CD8-positive, alpha-beta memory T cell (primary cell): ENCODE data around the gene IFTAP. TPM values are rescaled to one million over a fixed set of nuclear protein-coding genes. Genes with fewer than 3 reads are reported as not detected.

ENCODE experiments used
- CTCF ChIA-PET: fragments of 350-600 bp; sonication (Branson Sonifier 250); formaldehyde crosslinking; loops from one replicate; lab custom pipeline; 2021; ENCODE audit warnings: antibody characterized with exemption; lab: Charles Lee
- POLR2A ChIA-PET: fragments of 350-600 bp; sonication (Branson Sonifier 250); formaldehyde crosslinking; loops from one replicate; lab custom pipeline; 2021; ENCODE audit warnings: antibody characterized with exemption; lab: Charles Lee
- DNase-seq, 5 donors: peaks; one replicate each; pipeline versions ENCODE4 v3.0.0 to v3.0.0-alpha.2; 2020 to 2022; ENCODE audit warnings: mixed read lengths in 1 of 5
- H3K27ac ChIP-seq: one replicate; pipeline ENCODE4 v1.7.0; 2013; ENCODE audit warnings: low read depth, mild to moderate bottlenecking, low read length, moderate library complexity
- H3K27me3 ChIP-seq: 2 replicates; pipeline ENCODE4 v1.7.0; 2013; ENCODE audit warnings: low read length, mild to moderate bottlenecking; ENCODE audit not compliant: insufficient read depth, poor library complexity, severe bottlenecking
- H3K36me3 ChIP-seq: 2 replicates; pipeline ENCODE4 v1.7.0; 2013; ENCODE audit warnings: mild to moderate bottlenecking, low read length, moderate library complexity; ENCODE audit not compliant: insufficient read depth
- H3K4me1 ChIP-seq: 2 replicates; pipeline ENCODE4 v1.7.0; 2013; ENCODE audit warnings: mild to moderate bottlenecking, low read length, moderate library complexity; ENCODE audit not compliant: insufficient read depth
- H3K4me3 ChIP-seq: 2 replicates; pipeline ENCODE4 v1.7.0; 2013; ENCODE audit warnings: mild to moderate bottlenecking, low read length
- H3K9me3 ChIP-seq: 2 replicates; pipeline ENCODE4 v1.7.0; 2013; ENCODE audit warnings: mild to moderate bottlenecking, low read length
- H3K27ac Mint-ChIP-seq, 8 donors: one replicate each; pipeline ENCODE4 v1.8.0; 2020 to 2021; ENCODE audit warnings: mixed read lengths in 8 of 8, mild to moderate bottlenecking in 6 of 8, inconsistent platforms in 3 of 8, moderate library complexity in 3 of 8
- H3K27me3 Mint-ChIP-seq, 2 donors: one replicate each; pipeline ENCODE4 v1.8.0; 2020 to 2021; ENCODE audit warnings: mixed read lengths in 2 of 2, mild to moderate bottlenecking in 1 of 2, moderate library complexity in 1 of 2
- H3K36me3 Mint-ChIP-seq, 3 donors: one replicate each; pipeline ENCODE4 v1.8.0; 2020 to 2021; ENCODE audit warnings: mixed read lengths in 3 of 3, inconsistent platforms in 1 of 3, mild to moderate bottlenecking in 1 of 3
- H3K4me1 Mint-ChIP-seq, 3 donors: one replicate each; pipeline ENCODE4 v1.8.0; 2020 to 2021; ENCODE audit warnings: mixed read lengths in 3 of 3, inconsistent platforms in 1 of 3, mild to moderate bottlenecking in 1 of 3
- H3K4me3 Mint-ChIP-seq, 7 donors: one replicate each; pipeline ENCODE4 v1.8.0; 2020 to 2021; ENCODE audit warnings: mixed read lengths in 7 of 7, mild to moderate bottlenecking in 6 of 7, moderate library complexity in 4 of 7, inconsistent platforms in 2 of 7
- H3K9me3 Mint-ChIP-seq, 5 donors: one replicate each; pipeline ENCODE4 v1.8.0; 2020 to 2022; ENCODE audit warnings: mixed read lengths in 5 of 5, mild to moderate bottlenecking in 3 of 5, moderate library complexity in 2 of 5, inconsistent platforms in 1 of 5
- polyA plus RNA-seq: library from polyadenylated mRNA; unstranded; fragments of 300-500 nt; fragmentation: Illumina TruSeq; gene quantifications from one replicate; pipeline ENCODE4 v1.2.3, GENCODE V29; 2021
- total RNA-seq, 2 experiments: library from RNA; stranded (reverse); gene quantifications; one replicate each; pipeline ENCODE4 v1.2.3, GENCODE V29; 2021

IFTAP gene
- total and polyA plus RNA-seq, 3 experiments from 2014 or later, result 4.1 to 6.0 (median 5.7) TPM

DNA sequence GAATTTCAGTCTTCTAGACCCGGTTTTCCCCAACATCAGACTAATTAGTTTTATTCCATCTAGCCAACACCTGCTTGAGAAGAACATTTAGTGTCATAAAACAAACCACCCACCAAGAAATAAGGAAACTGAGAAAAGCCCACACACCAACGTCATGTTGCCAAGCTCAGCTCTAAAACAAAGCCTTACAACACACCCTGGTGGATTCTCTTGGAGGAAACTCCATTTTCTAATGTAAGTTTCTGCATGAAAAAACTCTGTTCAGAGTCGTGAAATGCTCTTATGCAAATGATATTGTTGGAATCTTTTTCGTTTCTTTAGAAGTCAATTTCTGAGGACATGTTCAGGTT lies 108.7 kb downstream of the IFTAP start:
- H3K27me3 ChIP-seq, result no peaks in the 10 kb centered on the region
- Mint-ChIP-seq H3K27me3 (peaks cover 4 to 38% of the 10 kb centered on the region in 2 donors), H3K4me1 (no peaks in the 10 kb centered on the region), H3K27ac (no peak overlapping the region), H3K4me3 (no peak overlapping the region), H3K9me3 (no peaks in the 10 kb centered on the region), H3K36me3 (no peaks in the 10 kb centered on the region)
- POLR2A ChIA-PET, result no interaction called here
- no peak overlapping the region for H3K27ac ChIP-seq
- H3K4me1 ChIP-seq, result no peaks in the 10 kb centered on the region
- H3K4me3 ChIP-seq, result no peak overlapping the region
- DNase-seq, result no peak
- CTCF ChIA-PET, result interaction anchor here (0.9 to 2.3 kb wide), 3 partner anchors 16 to 139 kb away, joined by 3 to 6 read pairs (median 4); no protein-coding TSS in a partner anchor
- no peaks in the 10 kb centered on the region for H3K36me3 ChIP-seq
- H3K9me3 ChIP-seq, result no peaks in the 10 kb centered on the region

Other genes with a start within 250 kb of the IFTAP start
- gene TRAF6, start 84.2 kb upstream of the IFTAP start, total RNA-seq, result 10 to 100 TPM; 14.4 to 16.6 TPM
- gene TRAF6, start 84.2 kb upstream of the IFTAP start, polyA plus RNA-seq, result 12.7 TPM
- under 1 TPM; 0.27 to 0.44 TPM for gene RAG1, start 26.5 kb upstream of the IFTAP start, total RNA-seq
- 0.35 TPM for gene RAG1, start 26.5 kb upstream of the IFTAP start, polyA plus RNA-seq
- not detected for gene RAG2, start 3.7 kb downstream of the IFTAP start, total RNA-seq
- not detected for gene RAG2, start 3.7 kb downstream of the IFTAP start, polyA plus RNA-seq